HG03196 (cell line): ENCODE results near the gene MESD.

Source experiments
- ATAC-seq: cut with Tn5 transposase; IDR thresholded peaks from one replicate; pipeline ENCODE4 v1.9.1; 2021; ENCODE audit not compliant: unreplicated experiment

The MESD gene

DNA sequence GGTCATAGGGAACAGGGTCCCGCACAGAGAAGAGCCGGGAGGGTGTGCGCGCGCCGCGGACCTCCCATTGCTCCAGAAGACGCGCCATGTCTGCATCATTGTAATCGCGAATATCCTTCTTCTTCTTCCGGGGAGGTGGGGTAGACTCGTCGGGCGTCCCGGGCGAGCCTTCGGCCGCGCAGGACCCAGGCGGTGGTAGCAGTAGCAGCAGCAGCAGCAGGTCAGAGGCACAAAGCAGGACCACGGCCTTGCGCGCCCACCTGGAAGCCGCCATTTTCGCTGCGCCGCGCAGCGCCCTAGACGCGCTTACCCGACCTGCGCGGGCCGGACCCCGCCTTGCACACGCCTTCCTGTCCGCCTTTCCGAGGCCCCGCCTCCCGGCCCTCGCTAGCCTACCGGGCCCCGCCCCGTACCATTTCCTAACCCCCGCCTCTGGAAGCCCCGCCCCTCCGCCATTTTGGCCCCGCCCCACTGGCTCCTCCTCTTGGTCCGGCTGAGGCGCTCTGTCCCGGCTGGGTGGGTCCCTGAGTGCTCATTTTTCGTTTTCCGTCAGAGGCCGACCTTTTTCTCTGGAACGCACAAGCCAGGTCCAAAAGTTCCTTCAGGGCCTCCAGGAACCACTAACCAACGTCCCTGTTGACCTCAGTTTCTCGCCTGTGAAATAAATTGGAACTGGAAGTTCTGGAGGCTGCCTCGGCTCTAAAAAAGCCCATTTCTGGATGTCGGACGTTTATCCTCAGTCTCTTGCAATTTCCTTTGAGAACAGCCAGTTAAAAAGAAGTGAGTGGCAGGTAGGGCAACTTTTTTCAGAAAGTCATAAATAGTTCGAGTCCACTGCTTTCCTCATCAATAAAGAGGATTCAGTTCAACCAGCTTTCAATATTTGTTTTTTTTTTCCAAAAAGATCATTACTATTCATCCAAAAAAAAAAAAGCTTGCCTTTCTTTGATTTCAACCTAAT, at the start of gene MESD:
TSS of gene MESD (minus strand) at position 302 of the 961 bp plus-strand sequence. CDS start at position 274, 28 bp downstream.
- peak; percentile 94 for ATAC-seq

- ATAC-seq: no peak
Measured at GRCh38 chr15:81038975-81039607, 49.5 kb upstream of the MESD start.

- no peak for ATAC-seq
Measured at GRCh38 chr15:81037952-81038743, 48.5 kb upstream of the MESD start.

GRCh38 chr15:81033508-81033907, 43.9 kb upstream of the MESD start:
- ATAC-seq: no peak

DNA sequence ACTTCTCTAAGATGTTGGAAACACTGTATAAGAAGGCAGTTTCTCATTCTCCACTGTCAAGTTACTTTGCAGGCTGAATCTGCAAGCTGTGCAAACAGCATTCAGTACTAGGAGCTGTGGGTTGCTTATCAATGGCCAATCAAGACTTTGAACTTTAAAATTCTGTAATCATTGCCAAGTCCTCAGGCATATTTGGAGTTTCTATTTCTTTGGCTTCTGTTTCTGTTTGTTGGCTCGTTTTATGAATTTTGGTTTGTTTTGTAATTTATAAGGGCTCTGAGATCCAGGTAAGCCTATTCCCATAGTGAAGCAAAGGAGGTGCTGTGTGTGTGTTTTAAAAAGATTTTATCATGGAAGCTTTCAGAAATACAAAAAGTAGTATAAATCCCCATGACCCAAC, 43.2 kb upstream of the MESD start:
- ATAC-seq: no peak

GRCh38 chr15:81032355-81032754, 42.7 kb upstream of the MESD start:
- no peak for ATAC-seq

DNA sequence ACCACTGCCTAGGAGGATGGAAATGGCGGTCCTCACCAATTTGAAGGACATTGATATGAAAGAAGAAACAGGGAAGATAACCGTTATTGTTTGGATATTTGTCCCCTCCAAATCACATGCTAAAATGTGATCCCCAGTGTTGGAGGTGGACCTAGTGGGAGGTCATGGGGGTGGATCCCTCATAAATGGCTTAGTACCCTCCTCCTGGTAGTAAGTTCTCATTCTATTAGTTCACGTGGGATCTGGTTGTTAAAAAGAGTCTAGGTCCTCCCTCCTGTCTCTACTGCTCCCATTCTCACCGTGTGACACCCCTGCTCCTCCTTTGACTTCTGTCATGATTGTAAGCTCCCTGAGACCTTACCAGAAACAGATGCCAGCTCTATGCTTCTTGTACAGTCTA, 41.6 kb upstream of the MESD start:
- no peak for ATAC-seq

GRCh38 chr15:81030301-81030750, 40.7 kb upstream of the MESD start:
- no peak for ATAC-seq

DNA sequence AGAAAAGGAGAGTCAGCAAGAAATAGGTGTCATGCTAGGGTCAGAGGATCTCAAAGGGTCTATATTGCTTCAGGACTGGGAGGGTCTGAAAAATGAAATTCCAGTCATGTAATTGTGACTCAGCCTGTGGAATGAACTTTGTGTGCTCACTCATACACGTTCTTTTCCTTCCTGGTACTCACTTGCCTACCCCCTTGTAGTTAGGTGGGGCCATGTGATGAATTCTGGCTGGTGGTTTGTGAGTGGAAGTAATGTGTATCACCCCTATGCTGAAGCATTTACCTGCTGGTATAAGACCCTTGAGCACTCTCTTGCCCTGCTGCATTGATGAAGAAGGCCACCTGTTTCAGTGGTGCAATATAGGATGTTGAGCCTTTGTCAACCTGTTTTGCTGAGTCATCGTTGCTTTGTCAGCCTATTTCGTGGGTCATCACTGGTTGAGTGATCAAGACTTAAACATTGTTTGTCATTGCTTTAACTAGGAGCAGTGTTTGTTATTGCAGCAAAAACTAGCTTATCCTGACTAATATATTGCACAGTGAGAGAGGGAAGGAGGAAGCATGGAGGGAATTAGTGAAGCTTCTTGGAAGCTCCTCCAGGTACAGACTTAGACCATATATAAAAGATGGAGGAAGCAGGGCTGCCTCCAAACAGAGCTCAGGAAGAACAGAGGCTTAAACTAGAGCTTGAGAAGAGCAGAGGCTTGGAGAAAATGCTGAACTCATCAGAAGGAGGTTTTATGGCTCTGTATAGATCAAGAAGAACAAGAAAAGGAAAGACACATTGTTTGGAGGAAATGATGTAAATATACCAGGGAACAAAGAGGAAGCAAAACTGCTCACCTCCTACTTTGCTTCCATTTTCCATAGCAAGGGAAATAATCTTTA, 40.0 kb upstream of the MESD start:
- no peak for ATAC-seq

- no peak for ATAC-seq
Measured at GRCh38 chr15:81026836-81027599, 37.4 kb upstream of the MESD start.

DNA sequence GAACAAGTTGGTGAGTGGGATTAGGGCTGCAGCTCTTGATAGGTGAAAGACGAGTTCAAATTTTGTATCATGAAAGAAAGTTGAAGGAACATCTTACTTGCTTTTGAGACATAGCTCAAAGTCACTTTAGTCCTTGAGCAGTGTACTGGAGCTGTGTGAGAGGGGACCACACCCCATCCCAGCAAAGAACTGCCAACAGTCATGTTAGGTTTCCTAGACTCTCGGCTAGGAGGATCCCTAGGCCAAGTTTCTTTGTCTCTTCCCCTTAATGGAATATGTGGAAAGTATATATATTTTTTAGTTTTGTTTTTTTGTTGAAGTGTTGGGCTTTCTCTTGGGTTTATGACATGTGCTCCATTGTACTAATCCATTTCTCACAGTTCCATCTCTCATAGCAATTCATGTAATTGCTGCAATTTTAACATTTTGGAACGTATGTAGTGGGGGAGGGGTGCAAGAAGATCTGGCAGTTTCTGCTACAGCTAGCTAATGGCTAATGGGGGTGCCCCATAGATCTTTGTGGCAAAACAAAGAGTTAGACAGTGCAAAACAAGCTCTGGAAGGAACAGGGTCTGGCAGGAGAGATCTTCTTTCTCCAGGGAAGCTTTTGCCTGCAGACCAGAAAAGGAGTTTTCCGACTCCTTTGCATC, 36.2 kb upstream of the MESD start:
- ATAC-seq: no peak

DNA sequence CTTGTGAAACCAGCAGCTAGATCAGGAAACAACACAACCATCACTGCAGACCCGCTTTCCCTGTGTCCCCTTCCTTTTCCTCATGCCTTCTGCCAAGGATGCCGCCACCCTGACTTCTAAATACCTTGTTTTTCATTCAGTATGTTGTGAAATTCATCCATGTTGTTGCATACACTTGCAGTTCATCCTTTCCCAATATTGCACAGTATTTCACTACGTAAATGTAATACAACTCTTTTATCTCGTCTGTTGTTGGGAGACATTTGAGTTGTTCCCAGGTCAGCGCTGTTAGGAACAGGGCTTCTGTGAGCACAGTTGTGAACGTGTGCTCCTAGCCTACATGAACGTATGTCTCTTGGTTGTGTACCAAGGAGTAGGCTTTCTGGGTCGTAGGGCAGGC, 35.3 kb upstream of the MESD start:
- ATAC-seq: no peak

- ATAC-seq: no peak
Measured at GRCh38 chr15:81024265-81024872, 34.8 kb upstream of the MESD start.

GRCh38 chr15:81023483-81024264, 34.1 kb upstream of the MESD start:
- ATAC-seq: peak; percentile 96

- no peak for ATAC-seq
Measured at GRCh38 chr15:81021321-81021720, 31.7 kb upstream of the MESD start.

GRCh38 chr15:81018197-81018596, 28.6 kb upstream of the MESD start:
- ATAC-seq: no peak

- no peak for ATAC-seq
Measured at GRCh38 chr15:81016489-81017068, 27.0 kb upstream of the MESD start.
